GM21786 (cell line): ENCODE data around the gene ADAM19.

Source experiments
- ATAC-seq: cut with Tn5 transposase; IDR thresholded peaks from one replicate; pipeline ENCODE4 v1.9.1; 2021; ENCODE audit not compliant: unreplicated experiment

Gene ADAM19, protein sequence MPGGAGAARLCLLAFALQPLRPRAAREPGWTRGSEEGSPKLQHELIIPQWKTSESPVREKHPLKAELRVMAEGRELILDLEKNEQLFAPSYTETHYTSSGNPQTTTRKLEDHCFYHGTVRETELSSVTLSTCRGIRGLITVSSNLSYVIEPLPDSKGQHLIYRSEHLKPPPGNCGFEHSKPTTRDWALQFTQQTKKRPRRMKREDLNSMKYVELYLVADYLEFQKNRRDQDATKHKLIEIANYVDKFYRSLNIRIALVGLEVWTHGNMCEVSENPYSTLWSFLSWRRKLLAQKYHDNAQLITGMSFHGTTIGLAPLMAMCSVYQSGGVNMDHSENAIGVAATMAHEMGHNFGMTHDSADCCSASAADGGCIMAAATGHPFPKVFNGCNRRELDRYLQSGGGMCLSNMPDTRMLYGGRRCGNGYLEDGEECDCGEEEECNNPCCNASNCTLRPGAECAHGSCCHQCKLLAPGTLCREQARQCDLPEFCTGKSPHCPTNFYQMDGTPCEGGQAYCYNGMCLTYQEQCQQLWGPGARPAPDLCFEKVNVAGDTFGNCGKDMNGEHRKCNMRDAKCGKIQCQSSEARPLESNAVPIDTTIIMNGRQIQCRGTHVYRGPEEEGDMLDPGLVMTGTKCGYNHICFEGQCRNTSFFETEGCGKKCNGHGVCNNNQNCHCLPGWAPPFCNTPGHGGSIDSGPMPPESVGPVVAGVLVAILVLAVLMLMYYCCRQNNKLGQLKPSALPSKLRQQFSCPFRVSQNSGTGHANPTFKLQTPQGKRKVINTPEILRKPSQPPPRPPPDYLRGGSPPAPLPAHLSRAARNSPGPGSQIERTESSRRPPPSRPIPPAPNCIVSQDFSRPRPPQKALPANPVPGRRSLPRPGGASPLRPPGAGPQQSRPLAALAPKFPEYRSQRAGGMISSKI

DNA sequence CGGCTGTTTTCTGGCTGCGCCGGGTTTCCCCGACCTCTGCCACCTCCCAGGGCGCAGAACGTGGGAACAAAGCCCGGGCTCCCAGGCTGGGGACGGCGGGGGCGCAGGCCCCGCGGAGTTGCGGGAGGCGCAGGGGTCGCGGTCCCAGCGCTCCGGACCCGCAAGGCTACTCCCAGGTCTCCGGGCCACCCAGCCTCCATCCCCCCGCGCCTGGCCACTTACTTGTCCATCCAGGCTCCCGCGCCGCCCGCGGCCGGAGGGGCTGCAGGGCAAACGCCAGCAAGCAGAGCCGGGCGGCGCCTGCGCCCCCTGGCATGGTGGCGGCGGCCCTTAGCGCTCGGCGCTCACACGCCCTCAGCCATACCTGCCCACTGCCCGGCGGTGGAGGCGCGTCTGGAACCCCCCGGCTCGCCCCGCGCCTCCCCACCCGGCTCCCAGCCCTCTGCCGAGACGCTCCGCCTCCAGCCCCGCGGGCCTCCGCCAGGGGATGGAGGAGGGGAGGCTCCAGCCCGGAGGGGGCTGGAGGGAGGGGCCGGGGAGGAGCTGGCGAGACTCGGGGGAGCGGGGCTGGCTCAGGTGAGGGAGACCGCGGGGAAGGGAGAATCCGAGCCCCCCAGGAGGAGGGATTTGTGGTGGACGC, at the start of gene ADAM19:
ADAM19 (minus strand) TSS at position 395 of the 640 bp plus-strand sequence; CDS start at position 316, 79 bp downstream.
- ATAC-seq = no peak

GRCh38 chr5:157624144-157624543, 48.6 kb upstream of the ADAM19 start:
- ATAC-seq = no peak

- ATAC-seq = no peak
Measured at GRCh38 chr5:157620776-157621175, 45.2 kb upstream of the ADAM19 start.

DNA sequence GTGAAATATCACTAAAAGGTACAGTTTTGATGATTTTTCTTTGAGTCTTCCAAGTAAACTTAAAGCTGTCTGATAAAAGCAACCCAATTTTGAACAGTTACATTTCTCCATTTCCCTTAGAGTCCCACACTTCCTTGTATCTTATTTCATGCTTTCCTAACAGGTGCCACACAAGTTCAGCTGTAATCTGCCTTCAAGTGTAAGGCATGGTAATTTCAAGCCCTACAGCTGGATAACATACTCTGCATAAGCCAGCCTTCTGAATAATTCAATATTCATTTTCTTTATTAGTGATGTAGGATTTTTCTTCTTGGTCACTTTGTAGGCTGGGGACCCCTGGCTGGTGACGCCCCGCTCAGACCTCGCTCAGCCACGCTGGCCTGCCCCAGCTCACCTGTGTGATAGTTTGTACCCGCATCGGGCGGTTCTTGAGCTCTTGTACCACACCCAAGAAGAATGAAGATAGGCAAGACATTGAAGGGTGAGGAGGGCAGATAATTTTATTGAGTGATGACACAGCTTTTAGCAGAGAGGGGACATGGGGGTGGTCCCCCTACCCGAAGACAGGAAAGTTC, 42.7 kb upstream of the ADAM19 start:
- no peak for ATAC-seq

DNA sequence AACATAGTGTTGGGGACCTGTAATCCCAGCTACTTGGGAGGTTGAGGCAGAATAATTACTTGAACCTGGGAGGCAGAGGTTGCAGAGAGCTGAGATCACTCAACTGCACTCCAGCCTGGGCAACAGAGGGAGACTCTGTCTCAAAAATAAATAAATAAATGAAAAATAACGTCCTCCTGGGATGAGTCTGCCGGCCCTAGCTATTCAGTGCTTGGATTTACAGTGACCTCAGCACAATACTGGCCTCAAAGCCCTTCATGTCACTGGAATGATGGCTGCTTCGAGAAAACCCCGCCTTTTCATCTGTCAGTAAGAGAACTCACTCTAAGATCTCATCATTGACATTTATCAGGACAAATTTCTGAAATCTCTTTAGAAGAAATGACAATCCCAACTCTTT, 41.2 kb upstream of the ADAM19 start:
- ATAC-seq = no peak

DNA sequence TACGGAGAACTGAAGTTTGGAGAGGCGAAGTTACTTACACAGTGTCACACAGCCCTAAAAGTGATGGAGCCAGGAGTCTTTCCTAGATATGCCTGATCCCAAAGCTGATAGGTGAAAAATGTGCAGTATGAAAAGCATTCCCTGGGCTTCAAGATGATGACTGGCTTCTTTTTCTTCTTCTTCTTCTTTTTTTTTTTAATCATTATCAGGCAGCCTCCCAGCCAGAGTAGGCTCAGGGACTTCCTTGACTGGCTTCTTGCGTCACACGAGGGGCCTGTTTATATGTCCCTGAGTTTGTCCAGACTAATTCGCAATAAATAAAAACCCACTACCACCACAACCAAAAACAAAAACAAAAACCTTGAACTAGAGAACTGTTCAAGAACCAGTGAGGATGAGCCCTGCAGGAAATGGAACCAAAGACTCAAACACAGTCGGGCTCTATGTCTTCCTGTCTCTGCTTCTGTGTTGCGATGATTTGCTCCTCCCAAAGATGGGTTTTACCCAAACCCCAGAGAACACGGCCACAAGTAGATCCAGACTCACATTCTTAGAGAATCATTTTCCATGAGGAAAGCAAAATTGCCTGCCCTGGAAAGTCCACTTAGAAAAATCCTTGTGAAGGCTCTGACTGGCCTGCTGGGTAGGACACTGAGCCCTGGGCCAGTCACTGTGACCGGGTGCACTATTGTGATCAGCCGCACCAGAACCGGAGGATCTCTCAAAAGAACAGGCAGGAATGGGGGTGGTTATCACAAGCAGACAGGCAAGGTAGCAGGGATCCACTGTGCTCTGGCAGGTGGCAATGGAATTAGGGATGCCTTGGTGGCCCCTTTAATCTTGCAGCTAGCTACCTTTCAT, 38.0 kb upstream of the ADAM19 start:
- no peak for ATAC-seq

GRCh38 chr5:157612581-157612980, 37.0 kb upstream of the ADAM19 start:
- ATAC-seq = no peak

DNA sequence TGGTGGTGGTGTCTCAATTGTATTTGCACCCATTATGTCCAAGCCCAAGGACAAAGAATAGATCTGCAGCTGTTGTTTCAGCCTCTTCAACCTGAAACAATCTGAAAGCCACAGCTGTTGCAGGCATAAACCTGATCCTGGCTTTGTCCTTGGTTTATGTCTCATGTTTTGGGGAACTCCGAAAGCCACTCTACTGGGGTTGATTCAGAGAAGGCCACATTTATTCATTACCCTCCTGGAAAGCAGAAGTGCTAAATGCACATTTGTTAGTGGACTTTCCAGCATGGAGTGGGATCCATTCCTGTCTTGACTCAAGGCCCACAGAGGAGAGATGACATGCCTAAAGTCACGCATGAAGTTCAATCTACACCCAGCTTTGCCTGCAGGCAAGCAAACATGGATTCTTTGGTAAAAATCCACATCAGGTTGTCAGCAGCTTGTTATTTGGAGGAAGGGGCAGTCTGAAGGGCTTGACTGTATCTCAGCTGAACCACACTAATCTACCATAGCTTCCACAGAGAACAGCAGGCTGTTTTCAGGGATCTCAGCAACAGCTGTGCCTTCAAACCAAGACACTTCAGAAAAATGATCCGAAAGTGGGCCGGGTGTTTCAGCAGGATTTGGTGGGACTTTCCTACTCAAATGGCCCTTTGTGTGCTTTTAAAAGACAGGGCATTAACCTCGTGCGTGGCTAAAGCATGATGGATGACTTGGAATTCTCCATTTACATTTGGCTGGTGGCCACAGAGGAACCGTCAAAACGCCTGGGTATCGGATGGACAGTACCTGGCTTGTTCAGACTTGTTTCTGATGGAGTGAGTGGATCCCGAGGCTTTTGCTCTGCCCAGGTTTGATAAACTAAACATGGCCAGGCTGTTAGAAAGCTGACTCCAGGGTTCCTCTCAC, 36.2 kb upstream of the ADAM19 start:
- no peak for ATAC-seq

GRCh38 chr5:157610990-157611389, 35.4 kb upstream of the ADAM19 start:
- no peak for ATAC-seq

DNA sequence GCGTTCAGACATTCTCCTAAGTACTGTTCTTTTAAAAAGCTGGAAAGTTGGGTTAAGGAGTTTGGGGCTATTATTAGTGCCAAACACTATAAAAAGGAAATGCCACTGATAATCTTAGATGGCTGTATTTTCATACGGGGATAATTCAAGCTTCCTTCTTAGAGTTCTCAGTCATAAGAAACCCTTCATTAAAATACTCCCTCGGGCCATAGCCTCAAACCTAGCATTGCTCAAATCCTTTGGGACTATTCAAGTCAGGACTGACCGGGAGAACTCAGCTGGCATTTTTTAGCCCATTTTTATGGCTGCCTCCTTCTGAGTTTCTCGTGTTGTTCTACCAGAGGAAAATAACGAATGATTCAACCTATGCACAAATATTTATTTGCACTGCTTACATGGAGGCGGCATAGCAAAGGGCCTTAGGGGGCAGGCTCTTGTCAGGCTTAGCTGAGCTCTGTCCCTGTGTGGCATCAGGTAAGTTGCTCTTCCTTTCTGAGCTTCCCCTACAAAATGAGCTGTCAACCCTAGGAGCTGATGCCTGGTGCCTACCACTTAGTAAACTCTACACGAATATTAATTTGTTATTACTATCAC, 33.5 kb upstream of the ADAM19 start:
- ATAC-seq = no peak

GRCh38 chr5:157607371-157608161, 32.0 kb upstream of the ADAM19 start:
- peak; percentile 49 for ATAC-seq

GRCh38 chr5:157606046-157606445, 30.5 kb upstream of the ADAM19 start:
- no peak for ATAC-seq

DNA sequence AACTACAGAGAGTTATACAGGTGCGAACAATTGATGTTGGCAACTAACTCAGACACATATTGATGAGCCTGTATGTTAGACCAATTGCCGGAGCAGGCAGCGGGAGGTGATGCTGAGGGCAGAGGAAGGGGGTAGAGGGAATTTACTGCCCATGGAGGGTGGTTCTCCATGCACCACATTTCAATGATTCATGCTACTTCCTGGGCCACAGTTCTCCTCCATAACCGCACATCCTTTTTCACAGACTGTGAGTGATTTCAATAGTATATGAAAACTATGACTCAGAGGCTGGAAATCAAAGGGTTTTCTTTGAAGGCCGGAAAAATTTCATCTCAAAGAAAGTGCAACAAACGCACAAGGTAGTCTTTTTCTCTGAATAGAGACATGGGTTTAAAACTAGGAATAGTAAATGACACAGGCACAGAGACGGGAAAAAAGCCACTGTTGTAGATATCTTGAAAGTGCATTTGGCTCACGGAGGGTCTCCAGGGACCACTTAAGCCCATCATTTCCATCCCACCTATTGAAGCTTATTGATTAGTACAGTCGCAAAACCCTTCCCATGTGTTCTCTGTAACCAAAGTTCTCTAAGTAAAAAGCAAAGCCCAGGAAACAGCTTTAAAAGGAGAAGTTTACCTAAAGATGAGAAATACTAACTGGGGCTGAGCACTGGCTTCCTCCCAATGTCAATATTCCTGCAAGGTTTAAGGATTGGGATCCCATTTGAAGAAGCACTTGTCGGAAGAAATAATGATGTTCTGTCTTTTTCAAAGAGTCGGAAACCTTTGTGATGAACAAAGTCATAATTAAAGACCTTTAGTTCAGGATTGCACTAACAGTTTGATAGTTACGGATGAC, 28.0 kb upstream of the ADAM19 start:
- no peak for ATAC-seq

GRCh38 chr5:157602505-157602904, 26.9 kb upstream of the ADAM19 start:
- ATAC-seq = peak; percentile 66

DNA sequence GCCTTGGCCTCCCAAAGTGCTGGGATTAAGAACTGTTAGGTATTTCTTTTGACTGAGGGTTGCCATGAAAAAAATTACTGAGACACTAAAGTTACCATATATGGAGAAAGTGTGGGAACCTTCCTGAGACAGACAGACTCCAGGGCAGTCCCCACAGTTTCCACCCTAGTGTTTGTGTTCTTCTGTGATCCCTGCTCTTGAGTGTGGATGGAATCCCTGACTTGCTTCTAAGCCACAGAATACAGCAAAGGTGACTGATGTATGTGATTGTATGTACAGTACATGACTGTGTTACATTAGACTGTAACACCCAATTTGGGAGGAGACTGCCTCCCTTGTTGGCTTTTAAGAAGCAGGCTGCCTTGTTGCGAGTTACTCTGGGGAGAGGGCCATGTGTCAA, 24.7 kb upstream of the ADAM19 start:
- no peak for ATAC-seq

GRCh38 chr5:157599565-157599964, 24.0 kb upstream of the ADAM19 start:
- ATAC-seq = no peak

DNA sequence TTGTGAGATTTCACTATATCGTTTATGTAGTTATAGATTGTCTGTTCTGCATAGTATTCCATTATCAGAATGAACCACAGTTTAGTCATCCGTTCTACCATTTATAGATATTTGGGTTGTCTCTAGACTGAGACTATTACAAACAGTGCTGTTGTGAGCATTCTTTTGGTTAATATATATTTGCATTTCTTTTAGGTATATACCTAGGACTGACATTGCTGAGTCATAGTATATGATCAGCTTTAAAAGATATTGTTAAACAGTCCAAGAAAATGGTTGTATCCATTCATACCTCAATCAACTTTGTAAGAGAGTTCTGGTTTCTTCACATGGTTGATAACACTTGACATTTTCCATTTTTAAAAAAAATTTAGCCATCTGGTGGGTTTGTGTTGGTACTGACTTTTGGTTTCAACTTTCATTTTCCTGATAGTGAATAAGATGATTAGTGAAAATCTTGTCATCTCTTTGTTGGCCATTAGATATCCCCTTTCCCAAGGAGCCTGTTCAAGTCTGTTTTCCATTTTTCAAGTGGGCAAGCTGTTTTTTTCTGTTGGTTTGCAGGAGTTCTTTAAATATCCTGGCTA, 22.9 kb upstream of the ADAM19 start:
- ATAC-seq = no peak
